SK-N-SH (cell line): ENCODE data around the gene RASAL3. TPM values are rescaled to one million over a fixed set of nuclear protein-coding genes. Genes with fewer than 3 reads are reported as not detected.

ENCODE experiments used
- CTCF ChIA-PET: fragments of 300-600, 350-600 bp; formaldehyde crosslinking; extraction: SDS; loops from one replicate; lab custom pipeline; 2021; lab: Yijun Ruan, JAX
- POLR2A ChIA-PET: fragments of 350-600 bp; sonication (Branson Sonifier 250); formaldehyde crosslinking; extraction: SDS; loops from one replicate; lab custom pipeline; 2020; ENCODE audit warnings: antibody characterized with exemption, inconsistent platforms; lab: Yijun Ruan, JAX
- DNase-seq: peaks from one replicate; pipeline ENCODE4 v3.0.0; 2012
- H2AFZ ChIP-seq: fragments of 200-600 bp; sonication (generic); 2 replicates; pipeline ENCODE4 v1.8.1; 2016; ENCODE audit warnings: antibody characterized with exemption, mild to moderate bottlenecking, low read depth
- H3F3A ChIP-seq: fragments of 200-600 bp; sonication (generic); replicated peaks from 2 replicates; pipeline ENCODE3; 2016; ENCODE audit warnings: antibody characterized with exemption, mild to moderate bottlenecking; ENCODE audit not compliant: insufficient read depth
- H3K27ac ChIP-seq, 2 experiments: fragments of 200-500 bp in 1 of 2; fragments of 200-600 bp in 1 of 2; sonication (Bioruptor generic) in 1 of 2; sonication (generic), shearing (Covaris generic) in 1 of 2; 2 replicates each; pipeline versions ENCODE4 v1.5.1 to v1.6.1; 2014 to 2016; ENCODE audit warnings: low read depth in 2 of 2, inconsistent platforms in 1 of 2, low read length in 1 of 2, mild to moderate bottlenecking in 1 of 2, mixed read lengths in 1 of 2
- H3K27me3 ChIP-seq: fragments of 200-600 bp; sonication (generic), shearing (Covaris generic); 2 replicates; pipeline ENCODE4 v1.6.1; 2016; ENCODE audit warnings: mixed run types; ENCODE audit not compliant: insufficient read depth
- H3K36me3 ChIP-seq, 2 experiments: fragments of 200-500 bp in 1 of 2; fragments of 200-600 bp in 1 of 2; sonication (Bioruptor generic) in 1 of 2; sonication (generic) in 1 of 2; replicated peaks in 1 of 2; 2 replicates each; pipeline versions ENCODE3 to v1.5.1; 2014 to 2016; ENCODE audit warnings: low read length in 1 of 2, mild to moderate bottlenecking in 1 of 2; ENCODE audit not compliant: insufficient read depth in 2 of 2, control insufficient read depth in 1 of 2
- H3K4me1 ChIP-seq, 2 experiments: fragments of 200-500 bp in 1 of 2; fragments of 200-600 bp in 1 of 2; sonication (Bioruptor generic) in 1 of 2; sonication (generic), shearing (Covaris generic) in 1 of 2; 2 replicates each; pipeline versions ENCODE4 v1.5.1 to v1.6.1; 2014 to 2016; ENCODE audit warnings: low read depth in 1 of 2, low read length in 1 of 2, mixed run types in 1 of 2; ENCODE audit not compliant: insufficient read depth in 2 of 2, control insufficient read depth in 1 of 2
- H3K4me2 ChIP-seq: fragments of 200-600 bp; sonication (generic), shearing (Covaris generic); 2 replicates; pipeline ENCODE4 v1.6.1; 2017; ENCODE audit warnings: mixed run types
- H3K4me3 ChIP-seq, 2 experiments: fragments of 200-500 bp in 1 of 2; fragments of 200-600 bp in 1 of 2; sonication (Bioruptor generic) in 1 of 2; sonication (generic), shearing (Covaris generic) in 1 of 2; 2 replicates each; pipeline versions ENCODE4 v1.5.1 to v1.8.1; 2014 to 2016; ENCODE audit warnings: low read depth in 2 of 2, inconsistent platforms in 1 of 2, low read length in 1 of 2, mild to moderate bottlenecking in 1 of 2, mixed read lengths in 1 of 2, moderate library complexity in 1 of 2
- H3K79me2 ChIP-seq: fragments of 200-600 bp; sonication (generic); 2 replicates; pipeline ENCODE4 v1.8.1; 2017; ENCODE audit warnings: mild to moderate bottlenecking; ENCODE audit not compliant: insufficient read depth
- H3K9ac ChIP-seq: fragments of 200-600 bp; sonication (generic); 2 replicates; pipeline ENCODE4 v1.6.1; 2017; ENCODE audit warnings: mixed run types
- H3K9me2 ChIP-seq: fragments of 200-600 bp; sonication (generic); 2 replicates; pipeline ENCODE4 v1.6.1; 2017; ENCODE audit warnings: mixed run types
- H3K9me3 ChIP-seq: fragments of 200-600 bp; sonication (generic); 2 replicates; pipeline ENCODE4 v1.6.1; 2017; ENCODE audit warnings: mixed run types, mild to moderate bottlenecking, moderate library complexity
- H4K20me1 ChIP-seq: fragments of 200-600 bp; sonication (generic); 2 replicates; pipeline ENCODE4 v1.6.1; 2017; ENCODE audit warnings: mild to moderate bottlenecking, mixed run types; ENCODE audit not compliant: insufficient read depth
- CHD2 ChIP-seq: fragments of 150-350 bp; IDR thresholded peaks from 2 replicates; pipeline ENCODE4 v1.6.1; 2018; ENCODE audit warnings: low read length; ENCODE audit not compliant: partially characterized antibody
- EP300 ChIP-seq, 2 experiments: IDR thresholded peaks; 2 replicates each; pipeline versions ENCODE4 v1.4.0 to v1.6.1; 2012; ENCODE audit warnings: borderline replicate concordance in 1 of 2, low read depth in 1 of 2, low read length in 1 of 2
- EZH2phosphoT487 ChIP-seq: fragments of 200-600 bp; sonication (generic); IDR thresholded peaks from 2 replicates; pipeline ENCODE4 v1.6.1; 2017; ENCODE audit warnings: low read depth, mixed run types, mild to moderate bottlenecking, antibody characterized with exemption, moderate library complexity, borderline replicate concordance
- FOSL2 ChIP-seq: IDR thresholded peaks from 2 replicates; pipeline ENCODE4 v1.4.0; 2012; ENCODE audit warnings: low read depth, mild to moderate bottlenecking, moderate library complexity, borderline replicate concordance
- GATA2 ChIP-seq: sonication (generic); formaldehyde crosslinking; IDR thresholded peaks from 2 replicates; pipeline ENCODE4 v1.5.0; 2020; ENCODE audit warnings: mild to moderate bottlenecking, missing genetic modification reagents
- JUND ChIP-seq: IDR thresholded peaks from 2 replicates; pipeline ENCODE4 v1.4.0; 2012
- MAX ChIP-seq: IDR thresholded peaks from 2 replicates; pipeline ENCODE4 v1.4.0; 2012; ENCODE audit warnings: low read depth
- MEF2A ChIP-seq: IDR thresholded peaks from 2 replicates; pipeline ENCODE4 v1.4.0; 2012; ENCODE audit warnings: low read depth, borderline replicate concordance
- MXI1 ChIP-seq: IDR thresholded peaks from 2 replicates; pipeline ENCODE4 v1.6.1; 2012; ENCODE audit warnings: mild to moderate bottlenecking, low read depth, low read length, improper control_type of control experiment
- NFIC ChIP-seq: IDR thresholded peaks from 2 replicates; pipeline ENCODE4 v1.4.0; 2012; ENCODE audit warnings: borderline replicate concordance
- NRF1 ChIP-seq: IDR thresholded peaks from 2 replicates; pipeline ENCODE4 v1.6.1; 2012; ENCODE audit warnings: low read depth, mild to moderate bottlenecking, low read length
- POLR2AphosphoS5 ChIP-seq: IDR thresholded peaks from 2 replicates; pipeline ENCODE4 v1.6.1; 2012; ENCODE audit warnings: low read depth, low read length
- RAD21 ChIP-seq: IDR thresholded peaks from 2 replicates; pipeline ENCODE4 v1.6.1; 2012; ENCODE audit warnings: mild to moderate bottlenecking, low read length
- RFX5 ChIP-seq: IDR thresholded peaks from 2 replicates; pipeline ENCODE4 v1.6.1; 2012; ENCODE audit warnings: mild to moderate bottlenecking, improper control_type of control experiment, low read length
- RXRA ChIP-seq: IDR thresholded peaks from 2 replicates; pipeline ENCODE4 v1.4.0; 2012; ENCODE audit warnings: low read depth, mild to moderate bottlenecking, borderline replicate concordance
- SIN3A ChIP-seq: IDR thresholded peaks from 2 replicates; pipeline ENCODE4 v1.6.1; 2012; ENCODE audit warnings: low read depth, mild to moderate bottlenecking, low read length, moderate library complexity, borderline replicate concordance
- TCF12 ChIP-seq: IDR thresholded peaks from 2 replicates; pipeline ENCODE4 v1.4.0; 2012
- USF2 ChIP-seq: fragments of 150-350 bp; IDR thresholded peaks from 2 replicates; pipeline ENCODE4 v1.6.1; 2017; ENCODE audit warnings: antibody characterized with exemption, low read length, low read depth, borderline replicate concordance
- YY1 ChIP-seq: IDR thresholded peaks from 2 replicates; pipeline ENCODE4 v1.4.0; 2012; ENCODE audit warnings: low read depth, mild to moderate bottlenecking
- WGBS: methylation state at CpG from one replicate; pipeline ENCODE4 v1.1.6; 2017; ENCODE audit warnings: low lambda C conversion rate; 5-methylcytosine and 5-hydroxymethylcytosine counted together
- polyA plus RNA-seq, 3 experiments: library from polyadenylated mRNA; depleted of rRNA; stranded (reverse); fragments of >200 nt; gene quantifications; 2 replicates each; pipeline ENCODE4 v1.2.3, GENCODE V29; 2012
- small RNA-seq, 7 experiments: library from RNA; depleted of rRNA; stranded (forward); fragments of <200 nt; gene quantifications; one replicate each; pipeline ENCODE3, GENCODE V24; 2012

Gene RASAL3
- polyA plus RNA-seq, 1 of the 3 experiments (the other 2 are of a cell fraction), result 0.02 TPM

GRCh38 chr19:15402411-15403150, 61.8 kb downstream of the RASAL3 start:
- H3K9ac ChIP-seq, result no peak overlapping the region
- 93% methylated on average over 11 of the region's 15 CpGs for WGBS
- DNase-seq, result no peak
- H3K79me2 ChIP-seq, result peaks cover 62% of the 10 kb centered on the region
- ChIA-PET POLR2A (no interaction called here), CTCF (interaction anchor here (4.5 kb wide), 1 partner anchor 16 kb away, joined by 19 read pairs; the partner anchor contains the start of gene AKAP8L)
- peaks cover 0 to 2% of the 10 kb centered on the region in 2 experiments; a peak in 2 of 4 replicates for H3K4me1 ChIP-seq
- no peak overlapping the region for H3K27ac ChIP-seq
- H3K27me3 ChIP-seq, result no peaks in the 10 kb centered on the region
- no peak overlapping the region for H3K4me3 ChIP-seq
- H3K36me3 ChIP-seq, result peaks cover 6 to 59% of the 10 kb centered on the region in 2 experiments
- H3K4me2 ChIP-seq, result no peak overlapping the region
- no peak overlapping the region for H2AFZ ChIP-seq
- no peaks in the 10 kb centered on the region for H3K9me3 ChIP-seq
- H3F3A ChIP-seq, result no peaks in the 10 kb centered on the region
- H3K9me2 ChIP-seq, result no peaks in the 10 kb centered on the region
- peaks cover 67% of the 10 kb centered on the region for H4K20me1 ChIP-seq
- TF ChIP-seq MEF2A (no peak), FOSL2 (no peak), EZH2phosphoT487 (no peak), MAX (no peak), RFX5 (no peak), USF2 (no peak), YY1 (no peak), RXRA (no peak), EP300 (IDR thresholded peaks at IDR 0.05; ENCODE audit: borderline replicate concordance in 1 of 2, low read depth in 1 of 2, low read length in 1 of 2) (no peak), RAD21 (no peak), POLR2AphosphoS5 (no peak), JUND (no peak), CHD2 (no peak), SIN3A (no peak), TCF12 (no peak), GATA2 (CRISPR knock-in tag) (no peak), NRF1 (no peak), MXI1 (no peak), NFIC (no peak)

Small RNA genes lying within 50 kb of the gene (small RNA-seq; reads per million reads assigned to genes)
- gene MIR1470, result 0 reads per million in 7 experiments

Other genes starting within 250 kb of the RASAL3 start
- 0.15 and 0.28 TPM in 2 replicates for gene EPHX3, start 232.1 kb downstream of the RASAL3 start, polyA plus RNA-seq (2012; rRNA removed)
- 5.6 and 10.0 TPM in 2 replicates for gene BRD4, start 132.0 kb downstream of the RASAL3 start, polyA plus RNA-seq (2012; rRNA removed)
- gene AKAP8, start 84.8 kb downstream of the RASAL3 start, polyA plus RNA-seq (2012; rRNA removed), result 17.2 and 21.0 TPM in 2 replicates
- gene AKAP8L, start 45.6 kb downstream of the RASAL3 start, polyA plus RNA-seq (2012; rRNA removed), result 44.7 and 46.1 TPM in 2 replicates
- 9.9 and 15.5 TPM in 2 replicates for gene WIZ, start 14.6 kb downstream of the RASAL3 start, polyA plus RNA-seq (2012; rRNA removed)
- not detected in 2 replicates for gene PGLYRP2, start 15.0 kb upstream of the RASAL3 start, polyA plus RNA-seq (2012; rRNA removed)
- gene CYP4F22, start 44.0 kb upstream of the RASAL3 start, polyA plus RNA-seq (2012; rRNA removed), result not detected in 2 replicates
- gene CYP4F8, start 150.7 kb upstream of the RASAL3 start, polyA plus RNA-seq (2012; rRNA removed), result not detected in 2 replicates
- 0.03 and 0.08 TPM in 2 replicates for gene CYP4F3, start 176.4 kb upstream of the RASAL3 start, polyA plus RNA-seq (2012; rRNA removed)
- gene CYP4F12, start 208.5 kb upstream of the RASAL3 start, polyA plus RNA-seq (2012; rRNA removed), result 0.03 TPM in 1 of 2 replicates, not detected in the other